B cell (primary cell): ENCODE results near the gene PITRM1. TPM values are rescaled to one million over a fixed set of nuclear protein-coding genes. Genes with fewer than 3 reads are reported as not detected.

Source experiments
- ATAC-seq: fragments of 200-7000 bp; cut with Tn5 transposase; one replicate; pipeline ENCODE4 v1.10.0; 2021; ENCODE audit warnings: low read depth, mild to moderate bottlenecking, moderate number of reproducible peaks, moderate library complexity
- CTCF ChIA-PET: fragments of 350-600 bp; sonication (Branson Sonifier 250); formaldehyde crosslinking; loops from one replicate; lab custom pipeline; 2021; ENCODE audit warnings: antibody characterized with exemption, inconsistent platforms; lab: Charles Lee
- POLR2A ChIA-PET: fragments of 350-600 bp; sonication (Branson Sonifier 250); formaldehyde crosslinking; loops from one replicate; lab custom pipeline; 2021; ENCODE audit warnings: antibody characterized with exemption; lab: Charles Lee
- DNase-seq: peaks from one replicate; pipeline ENCODE4 v3.0.0; 2013
- H2AFZ ChIP-seq: 2 replicates; pipeline ENCODE4 v1.6.1; 2012; ENCODE audit warnings: mild to moderate bottlenecking, low read depth, low read length; ENCODE audit not compliant: insufficient read depth, poor library complexity, severe bottlenecking
- H3K27ac ChIP-seq, 2 donors: 1 replicate in 1 of 2; 2 replicates in 1 of 2; pipeline ENCODE4 v1.5.1; 2012 to 2013; ENCODE audit warnings: low read length in 2 of 2, mild to moderate bottlenecking in 2 of 2, moderate library complexity in 1 of 2
- H3K27me3 ChIP-seq, 4 experiments: fragments of 200-600 bp in 1 of 4; sonication (generic) in 1 of 4; replicated peaks in 1 of 4; 1 replicate in 2 of 4; 2 replicates in 2 of 4; pipeline versions ENCODE4 v1.6.1 to v1.7.0; 2013 to 2016; ENCODE audit warnings: low read length in 3 of 4, mild to moderate bottlenecking in 2 of 4, mixed read lengths in 1 of 4, moderate library complexity in 1 of 4; ENCODE audit not compliant: insufficient read depth in 4 of 4, control insufficient read depth in 3 of 4; ENCODE audit errors: control extremely low read depth in 1 of 4
- H3K36me3 ChIP-seq, 2 experiments: replicated peaks in 1 of 2; 1 replicate in 1 of 2; 2 replicates in 1 of 2; pipeline versions ENCODE4 v1.6.1 to v1.7.1; 2013; ENCODE audit warnings: low read length in 1 of 2; ENCODE audit not compliant: insufficient read depth in 2 of 2, control insufficient read depth in 1 of 2; ENCODE audit errors: control extremely low read depth in 1 of 2, extremely low read depth in 1 of 2
- H3K4me1 ChIP-seq, 2 donors: fragments of 200-600 bp in 1 of 2; sonication (generic) in 1 of 2; 1 replicate in 1 of 2; 2 replicates in 1 of 2; pipeline versions ENCODE4 v1.5.1 to v1.6.1; 2013 to 2017; ENCODE audit warnings: low read length in 2 of 2; ENCODE audit not compliant: control insufficient read depth in 2 of 2, insufficient read depth in 2 of 2
- H3K4me2 ChIP-seq: replicated peaks from 2 replicates; pipeline ENCODE3; 2012; ENCODE audit warnings: mild to moderate bottlenecking, low read depth, low read length; ENCODE audit not compliant: poor library complexity, severe bottlenecking
- H3K4me3 ChIP-seq, 5 experiments: fragments of 200-600 bp in 1 of 5; sonication (generic) in 1 of 5; 1 replicate in 3 of 5; 2 replicates in 2 of 5; pipeline versions ENCODE4 v1.5.1 to v1.7.0; 2011 to 2016; ENCODE audit warnings: low read length in 4 of 5, mild to moderate bottlenecking in 4 of 5, low read depth in 2 of 5, control low read depth in 1 of 5, moderate library complexity in 1 of 5; ENCODE audit not compliant: insufficient read depth in 1 of 5; ENCODE audit errors: control extremely low read depth in 1 of 5, extremely low read depth in 1 of 5
- H3K79me2 ChIP-seq: fragments of 200-600 bp; sonication (generic); one replicate; pipeline ENCODE4 v1.6.0; 2016; ENCODE audit warnings: low read length; ENCODE audit not compliant: control insufficient read depth, insufficient read depth
- H3K9ac ChIP-seq: fragments of 200-600 bp; sonication (generic); 2 replicates; pipeline ENCODE4 v1.6.1; 2017; ENCODE audit warnings: mild to moderate bottlenecking, low read length, moderate library complexity
- H3K9me3 ChIP-seq, 3 donors: one replicate each; pipeline versions ENCODE4 v1.6.1 to v1.7.1; 2013; ENCODE audit warnings: low read length in 2 of 3; ENCODE audit not compliant: control insufficient read depth in 2 of 3, insufficient read depth in 1 of 3; ENCODE audit errors: control extremely low read depth in 1 of 3
- H4K20me1 ChIP-seq: 2 replicates; pipeline ENCODE4 v1.6.0; 2012; ENCODE audit warnings: mild to moderate bottlenecking, low read length; ENCODE audit not compliant: insufficient read depth, control insufficient read depth, poor library complexity, severe bottlenecking
- H3K27ac Mint-ChIP-seq: one replicate; pipeline ENCODE4 v1.8.0; 2021; ENCODE audit warnings: mixed read lengths
- H3K27me3 Mint-ChIP-seq: one replicate; pipeline ENCODE4 v1.8.0; 2021; ENCODE audit warnings: mixed read lengths
- H3K4me1 Mint-ChIP-seq: one replicate; pipeline ENCODE4 v1.8.0; 2021; ENCODE audit warnings: mixed read lengths
- H3K4me3 Mint-ChIP-seq: one replicate; pipeline ENCODE4 v1.8.0; 2021; ENCODE audit warnings: mixed read lengths
- H3K9me3 Mint-ChIP-seq: one replicate; pipeline ENCODE4 v1.8.0; 2022; ENCODE audit warnings: mixed read lengths; ENCODE audit not compliant: insufficient read depth
- EZH2 ChIP-seq: IDR thresholded peaks from 2 replicates; pipeline ENCODE4 v1.6.1; 2012; ENCODE audit warnings: borderline replicate concordance, low read depth, mild to moderate bottlenecking, moderate library complexity, low read length; ENCODE audit not compliant: insufficient read depth, poor library complexity, severe bottlenecking
- WGBS: methylation state at CpG from one replicate; pipeline ENCODE4 v1.1.5; 2013; ENCODE audit warnings: missing lambda C conversion rate; ENCODE audit not compliant: insufficient coverage; 5-methylcytosine and 5-hydroxymethylcytosine counted together
- intact Hi-C: fragments of 100-400 bp; cut with micrococcal nuclease; formaldehyde crosslinking; loops from one replicate; pipeline ENCODE4 v1.10.0; 2022
- polyA plus RNA-seq: library from polyadenylated mRNA; depleted of rRNA; stranded (reverse); fragments of >200 nt; gene quantifications from 2 replicates; pipeline ENCODE4 v1.2.3, GENCODE V29; 2012
- total RNA-seq, 2 donors: library from RNA; stranded (reverse); fragments of 120-200 nt in 1 of 2; gene quantifications; 1 replicate in 1 of 2; 2 replicates in 1 of 2; pipeline versions ENCODE4 v1.2.3 to v1.2.4, GENCODE V29; 2013 to 2022
- TF ChIP-seq, protein P1 (sequence below): fragments of 200-600 bp; IDR thresholded peaks from one replicate; pipeline ENCODE4 v1.8.0; 2022; ENCODE audit warnings: antibody characterized with exemption, mild to moderate bottlenecking

Gene PITRM1
- total and polyA plus RNA-seq, 2 donors (not counting 1 experiment from before 2014, with no cell fraction given): 50.7 to 71.1 TPM

GRCh38 chr10:3139216-3139910, 33.2 kb downstream of the PITRM1 start:
- POLR2A ChIA-PET: no interaction called here
- CTCF ChIA-PET: no interaction called here
- no peak overlapping the region for H3K27ac Mint-ChIP-seq

More at GRCh38 chr10:3139216-3139910, 33.2 kb downstream of the PITRM1 start:
- ATAC-seq: no peak
- 88% methylated on average over 10 of the region's 10 CpGs for WGBS
- H3K4me3 ChIP-seq: no peak overlapping the region
- no peaks in the 10 kb centered on the region for H3K27me3 Mint-ChIP-seq
- no peak overlapping the region for H2AFZ ChIP-seq
- TF ChIP-seq EZH2: no peak
- TF ChIP-seq, protein P1, sequence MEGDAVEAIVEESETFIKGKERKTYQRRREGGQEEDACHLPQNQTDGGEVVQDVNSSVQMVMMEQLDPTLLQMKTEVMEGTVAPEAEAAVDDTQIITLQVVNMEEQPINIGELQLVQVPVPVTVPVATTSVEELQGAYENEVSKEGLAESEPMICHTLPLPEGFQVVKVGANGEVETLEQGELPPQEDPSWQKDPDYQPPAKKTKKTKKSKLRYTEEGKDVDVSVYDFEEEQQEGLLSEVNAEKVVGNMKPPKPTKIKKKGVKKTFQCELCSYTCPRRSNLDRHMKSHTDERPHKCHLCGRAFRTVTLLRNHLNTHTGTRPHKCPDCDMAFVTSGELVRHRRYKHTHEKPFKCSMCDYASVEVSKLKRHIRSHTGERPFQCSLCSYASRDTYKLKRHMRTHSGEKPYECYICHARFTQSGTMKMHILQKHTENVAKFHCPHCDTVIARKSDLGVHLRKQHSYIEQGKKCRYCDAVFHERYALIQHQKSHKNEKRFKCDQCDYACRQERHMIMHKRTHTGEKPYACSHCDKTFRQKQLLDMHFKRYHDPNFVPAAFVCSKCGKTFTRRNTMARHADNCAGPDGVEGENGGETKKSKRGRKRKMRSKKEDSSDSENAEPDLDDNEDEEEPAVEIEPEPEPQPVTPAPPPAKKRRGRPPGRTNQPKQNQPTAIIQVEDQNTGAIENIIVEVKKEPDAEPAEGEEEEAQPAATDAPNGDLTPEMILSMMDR: no peak
- no peaks in the 10 kb centered on the region for H3K9me3 ChIP-seq
- no peak overlapping the region for H3K9ac ChIP-seq
- no peaks in the 10 kb centered on the region for H4K20me1 ChIP-seq
- H3K4me1 ChIP-seq: no peaks in the 10 kb centered on the region
- H3K79me2 ChIP-seq: no peaks in the 10 kb centered on the region
- DNase-seq: no peak
- H3K4me2 ChIP-seq: no peak overlapping the region
- no peak overlapping the region for H3K27ac ChIP-seq
- no peaks in the 10 kb centered on the region for H3K9me3 Mint-ChIP-seq
- intact Hi-C loops: no loop called here
- no peaks in the 10 kb centered on the region for H3K27me3 ChIP-seq
- H3K4me3 Mint-ChIP-seq: no peak overlapping the region
- no peaks in the 10 kb centered on the region for H3K4me1 Mint-ChIP-seq
- peaks cover 9 to 87% of the 10 kb centered on the region in 2 experiments for H3K36me3 ChIP-seq
